T-helper 2 cell treated with Interferon-gamma antibody and Interleukin-4, amounts not matched to agents 5 μg/mL and 100 μg/mL, for 36 hours (primary cell): ENCODE results near the gene THSD4.

ENCODE experiments used
- DNase-seq: peaks from one replicate; pipeline ENCODE4 v3.0.0; 2021; ENCODE audit warnings: low spot score
- H3K27ac Mint-ChIP-seq: one replicate; pipeline ENCODE4 v1.8.0; 2021; ENCODE audit warnings: mild to moderate bottlenecking, mixed read lengths
- H3K27me3 Mint-ChIP-seq: one replicate; pipeline ENCODE4 v1.8.0; 2021; ENCODE audit warnings: low read depth, mixed read lengths
- H3K36me3 Mint-ChIP-seq: one replicate; pipeline ENCODE4 v1.8.0; 2021; ENCODE audit warnings: low read depth, mixed read lengths
- H3K4me1 Mint-ChIP-seq: one replicate; pipeline ENCODE4 v1.8.0; 2021; ENCODE audit warnings: low read depth, mixed read lengths
- H3K4me3 Mint-ChIP-seq: one replicate; pipeline ENCODE4 v1.8.0; 2022; ENCODE audit warnings: mild to moderate bottlenecking, moderate library complexity, mixed read lengths
- H3K9me3 Mint-ChIP-seq: one replicate; pipeline ENCODE4 v1.8.0; 2021; ENCODE audit warnings: mixed read lengths

Gene THSD4

DNA sequence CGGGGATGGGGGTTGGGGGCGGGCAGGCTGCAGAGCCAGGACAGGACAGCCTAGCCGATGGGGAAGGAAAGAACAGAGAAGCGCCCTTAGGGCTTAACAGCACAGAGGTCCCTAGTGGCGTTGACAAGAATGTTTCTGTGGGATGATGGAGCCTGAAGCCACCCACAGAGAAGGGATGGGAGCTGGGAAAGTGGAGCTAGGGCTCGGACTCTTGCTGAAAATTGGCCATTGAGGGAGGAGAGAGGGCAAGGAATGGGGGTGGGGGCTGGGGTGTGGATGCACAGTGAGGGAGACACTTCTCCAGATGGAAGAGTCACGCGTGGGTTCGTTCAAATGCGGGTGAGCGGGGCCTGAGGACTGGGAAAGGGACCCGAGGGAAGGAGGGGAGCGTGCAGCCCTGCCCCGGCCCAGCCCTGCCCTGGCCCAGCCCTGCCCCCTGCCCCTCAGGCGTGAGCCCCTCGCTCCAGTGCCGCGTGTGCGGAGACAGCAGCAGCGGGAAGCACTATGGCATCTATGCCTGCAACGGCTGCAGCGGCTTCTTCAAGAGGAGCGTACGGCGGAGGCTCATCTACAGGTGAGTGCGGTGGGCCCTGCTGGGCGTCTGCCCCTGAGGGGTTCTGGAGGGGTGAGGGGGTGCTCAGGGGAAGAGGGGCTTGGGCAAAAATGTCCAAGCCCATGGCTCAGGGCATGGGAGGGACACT, 695.9 kb downstream of the THSD4 start:
- Mint-ChIP-seq H3K27ac (no peak overlapping the region), H3K27me3 (no peaks in the 10 kb centered on the region), H3K4me3 (no peak overlapping the region), H3K9me3 (no peaks in the 10 kb centered on the region), H3K36me3 (no peaks in the 10 kb centered on the region), H3K4me1 (no peaks in the 10 kb centered on the region)
- DNase-seq = no peak

DNA sequence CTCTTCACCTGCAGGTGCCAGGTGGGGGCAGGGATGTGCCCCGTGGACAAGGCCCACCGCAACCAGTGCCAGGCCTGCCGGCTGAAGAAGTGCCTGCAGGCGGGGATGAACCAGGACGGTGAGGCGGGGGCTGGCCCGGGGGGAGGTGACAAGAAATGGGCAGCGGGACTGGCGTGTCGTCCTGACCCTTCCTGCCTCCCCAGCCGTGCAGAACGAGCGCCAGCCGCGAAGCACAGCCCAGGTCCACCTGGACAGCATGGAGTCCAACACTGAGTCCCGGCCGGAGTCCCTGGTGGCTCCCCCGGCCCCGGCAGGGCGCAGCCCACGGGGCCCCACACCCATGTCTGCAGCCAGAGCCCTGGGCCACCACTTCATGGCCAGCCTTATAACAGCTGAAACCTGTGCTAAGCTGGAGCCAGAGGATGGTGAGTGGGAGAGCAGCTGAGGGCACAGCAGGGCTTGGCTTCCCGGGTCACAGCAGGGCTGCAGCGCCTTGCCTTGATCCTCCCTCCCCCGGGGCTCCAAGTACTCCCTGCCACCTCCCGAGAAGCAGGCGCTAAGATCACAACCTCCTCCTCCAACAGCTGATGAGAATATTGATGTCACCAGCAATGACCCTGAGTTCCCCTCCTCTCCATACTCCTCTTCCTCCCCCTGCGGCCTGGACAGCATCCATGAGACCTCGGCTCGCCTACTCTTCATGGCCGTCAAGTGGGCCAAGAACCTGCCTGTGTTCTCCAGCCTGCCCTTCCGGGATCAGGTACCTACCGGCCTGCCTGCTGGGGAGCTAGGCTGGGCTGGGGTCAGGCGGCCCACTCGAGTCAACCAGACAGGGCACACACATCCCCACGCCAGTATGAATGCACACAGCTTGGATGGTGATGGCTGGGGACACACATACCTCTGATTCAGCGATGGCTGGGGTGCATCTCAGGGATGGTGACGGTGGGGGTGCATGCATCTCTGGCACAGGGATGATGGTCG, 696.8 kb downstream of the THSD4 start:
- Mint-ChIP-seq H3K36me3 (no peaks in the 10 kb centered on the region), H3K27me3 (no peaks in the 10 kb centered on the region), H3K27ac (no peak overlapping the region), H3K4me3 (no peak overlapping the region), H3K4me1 (no peaks in the 10 kb centered on the region), H3K9me3 (no peaks in the 10 kb centered on the region)
- DNase-seq = no peak

DNA sequence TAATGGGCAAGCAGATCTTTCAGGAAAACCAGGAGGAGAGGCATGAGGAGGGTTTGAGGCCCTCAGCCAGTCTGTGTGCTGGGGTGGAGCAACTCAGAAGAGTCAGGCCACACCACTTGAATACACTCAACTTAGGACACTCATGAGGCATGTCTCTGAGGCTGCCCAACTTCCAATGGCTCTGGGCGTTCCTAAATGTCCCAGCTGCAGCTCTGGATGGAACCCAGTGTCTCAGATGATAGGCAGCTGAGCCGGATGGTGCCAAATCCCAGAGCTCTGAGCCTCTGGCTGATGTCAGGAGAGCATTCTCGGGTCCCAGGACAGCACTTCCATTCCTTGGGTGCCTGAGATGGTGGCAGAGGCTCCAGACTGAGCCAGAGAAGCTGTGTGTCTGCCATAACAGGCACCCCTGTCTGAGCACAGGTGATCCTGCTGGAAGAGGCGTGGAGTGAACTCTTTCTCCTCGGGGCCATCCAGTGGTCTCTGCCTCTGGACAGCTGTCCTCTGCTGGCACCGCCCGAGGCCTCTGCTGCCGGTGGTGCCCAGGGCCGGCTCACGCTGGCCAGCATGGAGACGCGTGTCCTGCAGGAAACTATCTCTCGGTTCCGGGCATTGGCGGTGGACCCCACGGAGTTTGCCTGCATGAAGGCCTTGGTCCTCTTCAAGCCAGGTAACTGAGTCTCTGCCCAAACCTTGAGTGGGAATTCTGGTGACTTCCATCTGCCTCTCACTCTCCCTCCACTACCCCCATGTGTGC, 697.9 kb downstream of the THSD4 start:
- Mint-ChIP-seq H3K27me3 (no peaks in the 10 kb centered on the region), H3K4me1 (no peaks in the 10 kb centered on the region), H3K9me3 (peaks cover under 1% of the 10 kb centered on the region), H3K27ac (no peak overlapping the region), H3K36me3 (no peaks in the 10 kb centered on the region), H3K4me3 (no peak overlapping the region)
- no peak for DNase-seq

DNA sequence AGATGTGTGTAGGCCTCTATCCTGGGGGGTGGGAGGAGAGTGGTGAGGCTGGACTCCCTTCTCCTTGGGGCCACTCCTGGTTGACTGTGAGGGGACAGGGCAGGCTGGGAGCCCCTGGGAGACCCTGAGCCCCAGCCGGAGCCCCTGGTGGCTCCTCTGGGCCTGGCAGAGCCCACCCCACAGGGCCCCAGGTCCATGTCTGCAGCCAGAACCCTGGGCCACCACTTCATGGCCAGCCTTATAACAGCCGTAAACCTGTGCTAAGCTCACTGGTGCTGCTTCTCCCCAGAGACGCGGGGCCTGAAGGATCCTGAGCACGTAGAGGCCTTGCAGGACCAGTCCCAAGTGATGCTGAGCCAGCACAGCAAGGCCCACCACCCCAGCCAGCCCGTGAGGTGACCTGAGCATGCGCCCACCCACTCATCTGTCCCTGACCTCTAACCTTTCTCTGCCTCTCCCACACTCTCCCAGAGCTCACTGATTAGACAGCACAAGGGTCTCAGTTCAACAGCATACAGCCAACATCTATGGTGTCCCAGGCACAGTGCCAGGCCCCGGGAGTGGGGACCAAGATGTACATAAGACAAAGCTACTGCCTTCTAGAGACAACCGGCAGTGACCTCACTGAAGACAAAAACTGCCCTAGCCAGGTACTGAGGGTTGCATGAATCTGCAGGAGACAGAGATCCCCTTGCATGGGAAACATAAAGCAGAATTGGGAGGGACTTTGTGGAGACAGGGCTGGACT, 698.6 kb downstream of the THSD4 start:
- H3K27ac Mint-ChIP-seq = no peak overlapping the region
- H3K36me3 Mint-ChIP-seq = peaks cover 1% of the 10 kb centered on the region
- no peaks in the 10 kb centered on the region for H3K4me1 Mint-ChIP-seq
- no peak overlapping the region for H3K4me3 Mint-ChIP-seq
- H3K9me3 Mint-ChIP-seq = peaks cover 4% of the 10 kb centered on the region
- H3K27me3 Mint-ChIP-seq = no peaks in the 10 kb centered on the region
- DNase-seq = no peak

DNA sequence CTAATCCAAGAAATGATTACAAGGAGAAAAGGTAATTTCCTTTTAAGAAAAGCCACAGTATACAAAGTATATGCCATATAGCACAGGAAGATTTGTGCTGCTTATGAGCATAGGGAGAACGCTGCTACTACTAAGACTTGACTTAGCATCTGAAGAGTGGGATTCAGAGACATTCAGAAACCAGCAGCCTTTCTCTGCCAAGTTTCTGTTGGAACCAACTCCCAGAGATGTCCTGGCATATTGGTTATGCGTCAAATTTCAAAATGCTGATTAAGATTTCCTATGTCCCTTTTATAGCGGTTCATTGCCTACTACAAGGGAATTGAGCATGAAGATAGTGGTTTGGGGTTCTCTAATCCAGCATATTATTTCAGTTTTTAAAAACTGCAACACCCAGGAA, 700.0 kb downstream of the THSD4 start:
- no peak for DNase-seq
- Mint-ChIP-seq H3K9me3 (peaks cover 9% of the 10 kb centered on the region), H3K27ac (no peak overlapping the region), H3K4me1 (no peaks in the 10 kb centered on the region), H3K4me3 (no peak overlapping the region), H3K36me3 (peaks cover 1% of the 10 kb centered on the region), H3K27me3 (no peaks in the 10 kb centered on the region)

DNA sequence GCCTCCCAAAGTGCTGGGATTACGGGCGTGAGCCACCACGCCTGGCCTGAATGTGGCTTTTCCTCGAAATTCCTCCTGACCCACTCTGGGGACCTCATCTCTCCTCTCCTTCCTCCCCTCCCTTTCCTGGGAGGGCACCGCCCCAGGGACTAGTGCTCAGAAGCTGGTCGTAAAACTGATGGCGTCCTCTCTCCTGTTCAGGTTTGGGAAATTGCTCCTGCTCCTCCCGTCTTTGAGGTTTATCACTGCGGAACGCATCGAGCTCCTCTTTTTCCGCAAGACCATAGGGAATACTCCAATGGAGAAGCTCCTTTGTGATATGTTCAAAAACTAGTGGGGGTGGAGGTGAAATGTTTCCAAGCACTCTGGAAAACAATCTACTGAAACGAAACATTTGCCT, 702.1 kb downstream of the THSD4 start:
- Mint-ChIP-seq H3K27ac (no peak overlapping the region), H3K27me3 (no peaks in the 10 kb centered on the region), H3K4me3 (no peak overlapping the region), H3K36me3 (peaks cover 1% of the 10 kb centered on the region), H3K4me1 (no peaks in the 10 kb centered on the region), H3K9me3 (peaks cover 22% of the 10 kb centered on the region)
- DNase-seq = no peak

DNA sequence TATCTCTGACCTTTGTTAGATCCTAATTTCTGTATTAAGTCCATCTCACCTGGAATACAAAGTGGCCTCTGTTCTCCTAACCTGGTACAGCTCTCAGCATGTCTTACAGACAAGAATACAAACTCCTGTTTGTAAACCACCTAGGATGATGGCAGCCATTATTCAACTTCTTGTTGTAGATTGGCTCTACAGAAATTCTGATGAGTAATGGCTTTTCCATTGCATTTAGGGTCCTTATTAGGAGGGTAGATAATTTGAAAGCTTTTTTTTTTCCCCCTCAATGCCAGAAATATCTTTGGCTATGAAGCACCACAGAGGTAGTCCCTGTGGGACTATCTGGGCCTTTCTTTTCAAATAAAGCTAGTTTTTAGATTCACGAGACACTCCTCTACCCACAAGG, 704.9 kb downstream of the THSD4 start:
- H3K27ac Mint-ChIP-seq = no peak overlapping the region
- no peak overlapping the region for H3K4me3 Mint-ChIP-seq
- peaks cover 33% of the 10 kb centered on the region for H3K9me3 Mint-ChIP-seq
- no peaks in the 10 kb centered on the region for H3K27me3 Mint-ChIP-seq
- DNase-seq = no peak
- no peaks in the 10 kb centered on the region for H3K4me1 Mint-ChIP-seq
- peaks cover 8% of the 10 kb centered on the region for H3K36me3 Mint-ChIP-seq

DNA sequence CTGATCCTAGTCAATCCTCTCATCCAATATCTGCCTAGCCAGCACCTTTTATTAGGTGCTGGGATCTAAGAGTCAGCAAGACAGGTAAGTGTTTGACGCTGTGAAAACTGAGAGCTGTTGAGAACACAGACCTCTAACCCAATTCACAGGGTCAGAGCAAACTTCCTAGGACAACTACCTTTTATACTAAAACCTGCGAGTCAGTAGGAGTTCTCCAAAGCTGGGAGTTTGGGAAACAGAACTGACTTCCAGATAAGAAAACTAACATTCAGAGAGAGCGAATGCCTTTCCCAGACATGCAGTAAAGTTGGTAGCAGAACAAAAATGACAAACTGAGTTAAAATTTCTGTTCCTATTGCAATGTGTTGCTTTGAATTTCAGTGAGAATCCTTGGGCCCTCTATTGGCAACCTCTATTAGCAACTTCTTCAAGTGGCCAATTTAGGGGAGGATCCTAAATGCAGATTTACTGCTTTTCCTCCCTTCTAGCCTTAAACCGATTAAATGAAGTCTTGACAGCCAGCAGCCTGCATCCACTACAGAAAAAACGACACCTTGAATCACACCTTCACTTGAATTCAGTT, 706.4 kb downstream of the THSD4 start:
- no peak overlapping the region for H3K27ac Mint-ChIP-seq
- no peaks in the 10 kb centered on the region for H3K4me1 Mint-ChIP-seq
- peaks cover 33% of the 10 kb centered on the region for H3K9me3 Mint-ChIP-seq
- no peak for DNase-seq
- no peaks in the 10 kb centered on the region for H3K27me3 Mint-ChIP-seq
- no peak overlapping the region for H3K4me3 Mint-ChIP-seq
- peaks cover 14% of the 10 kb centered on the region for H3K36me3 Mint-ChIP-seq

DNA sequence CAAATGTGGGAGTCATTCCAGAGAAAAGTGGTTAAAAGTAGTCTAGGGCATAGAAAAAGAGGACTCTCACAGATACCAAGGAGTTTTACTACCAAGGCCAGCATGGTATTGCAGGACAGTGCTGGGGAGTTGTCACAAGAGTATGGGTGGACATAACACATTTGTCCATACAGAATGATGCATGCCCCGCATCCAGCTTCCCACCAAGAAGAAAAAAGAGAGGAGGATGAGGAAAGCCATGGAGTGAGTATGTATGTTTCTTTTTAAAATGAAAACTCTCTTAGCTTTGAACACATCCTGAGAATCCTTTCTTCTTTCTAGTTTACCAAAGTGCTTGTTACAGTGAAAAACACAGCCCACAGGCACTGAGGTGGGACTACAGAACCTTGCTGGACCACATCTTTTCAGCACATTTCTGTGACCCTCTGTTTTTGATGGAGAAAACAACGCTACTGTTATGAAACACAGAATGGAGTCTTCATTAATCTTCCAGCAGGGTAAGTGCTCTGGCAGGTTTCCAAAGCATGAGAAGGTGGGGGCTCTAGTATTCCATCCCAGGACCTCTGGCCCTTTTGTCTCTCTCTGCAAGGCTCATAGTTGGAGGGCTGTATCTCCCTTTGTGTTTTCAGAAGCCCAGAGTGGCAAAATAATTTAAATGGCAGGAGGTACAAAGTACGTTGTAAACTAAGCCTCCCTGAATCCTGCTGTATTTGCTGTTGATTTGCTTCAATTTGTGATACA, 707.8 kb downstream of the THSD4 start:
- no peak for DNase-seq
- Mint-ChIP-seq H3K27ac (no peak overlapping the region), H3K4me1 (peaks cover 2% of the 10 kb centered on the region), H3K4me3 (no peak overlapping the region), H3K9me3 (peaks cover 33% of the 10 kb centered on the region), H3K27me3 (no peaks in the 10 kb centered on the region), H3K36me3 (peaks cover 21% of the 10 kb centered on the region)

DNA sequence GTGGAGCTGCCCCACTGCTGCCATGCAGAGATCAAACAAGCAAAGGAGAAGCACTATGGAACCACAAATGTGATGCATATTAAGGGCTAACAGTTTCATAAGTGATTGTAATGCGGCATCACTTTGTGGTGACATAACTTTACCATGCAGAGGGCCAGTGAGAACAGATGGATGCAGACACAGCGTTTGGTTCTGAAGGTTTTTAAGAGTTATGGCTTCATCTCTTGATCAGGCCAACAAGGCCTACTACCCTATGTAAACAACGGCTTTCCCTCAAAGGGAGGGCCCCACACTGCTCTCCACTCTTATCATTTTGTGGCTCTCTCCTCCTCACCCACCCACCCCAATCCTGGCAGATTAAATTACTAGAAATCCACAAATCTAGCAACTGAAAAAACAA, 708.5 kb downstream of the THSD4 start:
- Mint-ChIP-seq H3K9me3 (peaks cover 29% of the 10 kb centered on the region), H3K27me3 (no peaks in the 10 kb centered on the region), H3K4me3 (no peak overlapping the region), H3K4me1 (peaks cover 7% of the 10 kb centered on the region), H3K36me3 (peaks cover 20% of the 10 kb centered on the region), H3K27ac (no peak overlapping the region)
- DNase-seq = no peak

DNA sequence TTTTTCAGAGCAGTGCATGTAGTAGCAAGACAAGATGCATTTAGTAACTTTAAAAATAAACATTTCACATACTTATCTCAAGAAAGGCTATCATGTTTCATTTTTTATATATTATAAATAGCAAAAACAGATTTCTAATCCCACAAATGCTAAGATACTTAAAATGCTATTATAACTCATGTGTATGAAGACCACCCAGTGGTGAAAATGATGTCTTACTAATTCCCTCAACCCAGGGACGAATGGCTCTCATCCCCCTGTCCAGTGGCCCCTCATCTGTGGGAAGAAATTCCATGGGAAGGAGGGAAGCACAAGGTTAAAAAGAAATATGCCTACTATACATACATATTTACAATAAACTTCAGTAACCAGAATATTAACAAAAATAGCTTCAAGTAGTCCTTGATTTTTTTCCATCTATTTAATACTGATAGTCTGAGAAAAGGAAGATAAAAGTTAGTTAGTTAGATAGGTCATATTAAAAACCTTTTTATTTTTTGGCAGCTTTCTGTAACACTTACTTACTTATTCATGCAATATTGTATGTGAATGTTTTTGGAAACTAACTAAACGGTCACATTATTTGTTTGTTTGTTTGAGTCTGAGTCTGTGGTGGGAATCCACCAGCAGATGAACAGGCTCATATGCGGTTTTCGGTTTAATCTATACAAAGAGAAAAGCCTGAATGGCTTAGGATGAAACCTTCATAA, 709.9 kb downstream of the THSD4 start:
- DNase-seq = no peak
- H3K9me3 Mint-ChIP-seq = peaks cover 23% of the 10 kb centered on the region
- no peak overlapping the region for H3K4me3 Mint-ChIP-seq
- no peaks in the 10 kb centered on the region for H3K27me3 Mint-ChIP-seq
- H3K36me3 Mint-ChIP-seq = peaks cover 23% of the 10 kb centered on the region
- H3K27ac Mint-ChIP-seq = no peak overlapping the region
- peaks cover 7% of the 10 kb centered on the region for H3K4me1 Mint-ChIP-seq

DNA sequence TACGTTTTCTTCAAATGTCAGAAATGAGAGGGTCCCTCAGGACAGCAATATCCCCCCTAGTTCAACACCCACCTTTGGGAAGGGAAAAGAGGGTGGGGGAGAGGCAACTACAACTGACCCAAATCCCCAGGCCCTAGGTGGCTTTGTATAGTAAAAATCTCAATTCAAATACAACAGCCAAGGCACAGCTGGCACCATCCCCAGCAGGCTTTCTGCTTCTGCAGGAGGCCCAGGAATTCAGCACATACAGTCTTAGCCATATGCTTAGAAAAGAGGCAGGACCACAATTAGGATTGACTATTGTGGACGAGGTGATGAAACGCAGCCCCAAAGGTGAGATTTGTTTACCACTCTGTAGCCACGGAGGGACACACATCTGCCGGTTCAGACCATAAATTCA, 710.9 kb downstream of the THSD4 start:
- Mint-ChIP-seq H3K9me3 (peaks cover 19% of the 10 kb centered on the region), H3K36me3 (peaks cover 23% of the 10 kb centered on the region)

More for the DNA sequence above, 710.9 kb downstream of the THSD4 start:
- no peak for DNase-seq
- H3K27ac Mint-ChIP-seq = no peak overlapping the region
- H3K27me3 Mint-ChIP-seq = no peaks in the 10 kb centered on the region
- no peak overlapping the region for H3K4me3 Mint-ChIP-seq
- peaks cover 7% of the 10 kb centered on the region for H3K4me1 Mint-ChIP-seq
